SK-N-SH (cell line): ENCODE measurements around the gene PHLPP2.

Experiments used
- POLR2AphosphoS5 ChIP-seq: IDR thresholded peaks from 2 replicates; pipeline ENCODE4 v1.6.1; 2012; ENCODE audit warnings: low read depth, low read length
- TAF1 ChIP-seq: IDR thresholded peaks from 2 replicates; pipeline ENCODE4 v1.6.1; 2012; ENCODE audit warnings: low read depth, mild to moderate bottlenecking, low read length, moderate library complexity, borderline replicate concordance
- TF ChIP-seq, protein P1 (sequence below): fragments of 200-600 bp; sonication (generic); IDR thresholded peaks from 2 replicates; pipeline ENCODE4 v1.6.1; 2017; ENCODE audit warnings: antibody characterized with exemption, mild to moderate bottlenecking, moderate library complexity

DNA sequence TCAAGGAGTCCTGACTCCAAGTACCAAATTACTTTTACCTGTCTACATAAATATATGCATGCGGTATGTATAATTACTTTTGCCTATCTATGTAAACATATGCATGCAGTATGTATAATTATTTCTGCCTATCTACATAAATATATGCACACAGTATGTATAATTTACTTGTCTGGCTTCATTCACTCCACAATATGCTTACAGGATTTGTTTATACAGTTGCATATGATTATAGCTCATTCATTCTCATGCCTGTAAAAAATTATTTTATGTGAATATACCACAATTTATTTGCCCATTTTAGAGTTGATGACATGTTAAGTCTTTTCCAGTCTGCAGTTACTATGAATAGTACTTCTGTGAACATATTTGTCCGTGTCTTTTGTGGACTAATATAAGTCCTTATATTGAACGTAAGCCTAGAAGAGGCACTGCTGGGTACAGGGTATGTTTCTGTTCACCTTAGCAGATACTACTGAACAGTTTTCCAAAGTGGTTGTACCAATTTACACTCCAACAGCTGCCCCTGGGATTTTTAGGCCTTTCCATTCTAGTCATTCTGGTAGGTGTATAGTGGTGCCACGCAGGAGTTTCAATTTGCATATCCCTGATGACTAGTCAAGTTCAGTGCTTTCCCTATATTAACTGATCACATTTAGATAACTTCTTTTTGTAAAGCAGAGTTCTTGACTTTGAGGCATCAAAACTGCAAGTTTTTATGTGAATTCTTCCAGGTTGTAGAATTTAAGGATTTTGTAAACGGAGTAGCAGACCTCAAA is 51.5 kb downstream of the PHLPP2 start:
- TF ChIP-seq, protein P1, sequence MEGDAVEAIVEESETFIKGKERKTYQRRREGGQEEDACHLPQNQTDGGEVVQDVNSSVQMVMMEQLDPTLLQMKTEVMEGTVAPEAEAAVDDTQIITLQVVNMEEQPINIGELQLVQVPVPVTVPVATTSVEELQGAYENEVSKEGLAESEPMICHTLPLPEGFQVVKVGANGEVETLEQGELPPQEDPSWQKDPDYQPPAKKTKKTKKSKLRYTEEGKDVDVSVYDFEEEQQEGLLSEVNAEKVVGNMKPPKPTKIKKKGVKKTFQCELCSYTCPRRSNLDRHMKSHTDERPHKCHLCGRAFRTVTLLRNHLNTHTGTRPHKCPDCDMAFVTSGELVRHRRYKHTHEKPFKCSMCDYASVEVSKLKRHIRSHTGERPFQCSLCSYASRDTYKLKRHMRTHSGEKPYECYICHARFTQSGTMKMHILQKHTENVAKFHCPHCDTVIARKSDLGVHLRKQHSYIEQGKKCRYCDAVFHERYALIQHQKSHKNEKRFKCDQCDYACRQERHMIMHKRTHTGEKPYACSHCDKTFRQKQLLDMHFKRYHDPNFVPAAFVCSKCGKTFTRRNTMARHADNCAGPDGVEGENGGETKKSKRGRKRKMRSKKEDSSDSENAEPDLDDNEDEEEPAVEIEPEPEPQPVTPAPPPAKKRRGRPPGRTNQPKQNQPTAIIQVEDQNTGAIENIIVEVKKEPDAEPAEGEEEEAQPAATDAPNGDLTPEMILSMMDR, result no peak
- no peak for TF ChIP-seq POLR2AphosphoS5
- TF ChIP-seq TAF1, result no peak
